GM21526 (cell line): Measurements from ENCODE around the gene FOXL3.
"Not testable (repeated sequence)": the region's sequence is repeated elsewhere in the genome, so short reads cannot be mapped to it uniquely, and the experiment has no call there.

Source experiments
- ATAC-seq: cut with Tn5 transposase; IDR thresholded peaks from one replicate; pipeline ENCODE4 v1.9.1; 2021; ENCODE audit warnings: moderate library complexity; ENCODE audit not compliant: unreplicated experiment, low FRiP score

FOXL3 gene

DNA sequence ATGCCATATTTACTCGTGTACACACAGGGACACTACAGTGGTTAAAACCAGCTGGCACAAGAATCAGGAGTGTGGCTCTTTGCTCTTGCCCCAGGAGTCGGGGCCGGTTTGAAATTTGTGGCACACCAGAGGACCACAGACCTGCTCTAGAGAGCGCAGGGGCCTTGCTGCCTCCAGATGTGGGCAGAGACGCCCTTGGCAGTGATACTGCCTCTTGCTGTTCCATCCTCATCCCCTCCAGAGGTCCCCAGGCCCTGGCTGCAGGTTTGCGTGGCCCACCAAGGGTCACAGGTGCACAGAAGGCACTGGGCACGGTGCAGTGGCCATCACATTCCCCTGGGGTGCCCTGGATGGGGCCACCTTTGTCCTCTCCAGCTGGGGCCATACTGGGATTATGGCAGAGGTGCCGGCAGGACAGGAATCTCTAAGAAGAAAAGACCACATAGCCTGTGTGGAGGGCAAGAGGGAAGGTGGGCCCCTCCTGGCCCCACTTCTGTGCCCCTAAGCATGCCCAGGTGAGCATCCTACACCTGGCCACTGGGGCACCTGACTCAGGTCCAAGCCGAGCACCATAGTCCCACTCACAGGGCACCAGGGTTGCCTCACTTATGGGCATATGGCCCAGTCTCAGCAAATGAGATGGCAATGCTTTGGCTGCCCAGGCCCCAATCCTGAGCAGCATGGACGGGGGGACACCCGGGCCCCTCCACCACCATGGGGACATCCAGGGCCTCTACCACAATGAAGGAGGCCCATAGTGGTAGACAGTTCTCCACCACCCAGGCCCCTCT is 45.6 kb downstream of the FOXL3 start:
- no peak for ATAC-seq

DNA sequence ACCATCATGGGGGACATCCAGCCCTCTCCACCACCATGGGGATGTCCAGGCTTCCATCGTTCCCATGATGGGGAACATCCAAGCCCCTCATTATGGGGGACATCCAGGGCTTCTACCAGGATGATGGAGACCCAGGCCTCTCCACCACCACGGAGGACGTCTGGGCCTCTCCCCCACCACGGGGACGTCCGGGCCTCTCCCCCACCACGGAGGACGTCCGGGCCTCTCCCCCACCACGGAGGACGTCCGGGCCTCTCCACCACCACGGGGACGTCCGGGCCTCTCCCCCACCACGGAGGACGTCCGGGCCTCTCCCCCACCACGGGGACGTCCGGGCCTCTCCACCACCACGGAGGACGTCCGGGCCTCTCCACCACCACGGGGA is 46.2 kb downstream of the FOXL3 start:
- not testable (repeated sequence) for ATAC-seq

DNA sequence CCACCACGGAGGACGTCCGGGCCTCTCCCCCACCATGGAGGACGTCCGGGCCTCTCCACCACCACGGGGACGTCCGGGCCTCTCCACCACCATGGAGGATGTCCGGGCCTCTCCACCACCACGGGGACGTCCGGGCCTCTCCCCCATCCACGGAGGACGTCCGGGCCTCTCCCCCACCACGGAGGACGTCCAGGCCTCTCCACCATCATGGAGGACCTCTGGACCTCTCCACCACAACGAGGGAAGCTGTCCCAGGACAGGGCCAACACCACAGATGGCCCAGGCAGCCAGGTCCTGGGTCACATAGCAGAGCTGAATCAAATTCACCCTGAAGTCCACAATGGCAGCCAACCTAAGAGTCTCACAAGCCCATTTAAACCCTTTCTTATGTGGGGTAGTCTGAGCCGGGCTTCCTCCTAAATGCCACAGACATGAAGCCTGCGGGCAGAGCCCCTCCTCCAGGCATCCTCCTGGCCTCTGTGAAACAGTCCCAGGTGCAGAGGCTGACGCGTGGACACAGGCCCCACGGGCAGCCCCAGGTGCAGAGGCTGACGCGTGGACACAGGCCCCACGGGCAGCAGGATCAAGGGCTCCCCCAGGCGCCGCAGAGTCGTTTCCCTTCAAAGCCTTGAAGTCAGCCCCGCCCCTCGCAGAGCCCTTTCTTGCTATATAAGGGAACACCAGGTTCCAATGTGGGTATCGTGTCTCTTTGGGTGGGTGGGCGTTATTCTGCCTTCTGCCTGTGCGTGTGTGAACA is 47.0 kb downstream of the FOXL3 start:
- no peak for ATAC-seq

DNA sequence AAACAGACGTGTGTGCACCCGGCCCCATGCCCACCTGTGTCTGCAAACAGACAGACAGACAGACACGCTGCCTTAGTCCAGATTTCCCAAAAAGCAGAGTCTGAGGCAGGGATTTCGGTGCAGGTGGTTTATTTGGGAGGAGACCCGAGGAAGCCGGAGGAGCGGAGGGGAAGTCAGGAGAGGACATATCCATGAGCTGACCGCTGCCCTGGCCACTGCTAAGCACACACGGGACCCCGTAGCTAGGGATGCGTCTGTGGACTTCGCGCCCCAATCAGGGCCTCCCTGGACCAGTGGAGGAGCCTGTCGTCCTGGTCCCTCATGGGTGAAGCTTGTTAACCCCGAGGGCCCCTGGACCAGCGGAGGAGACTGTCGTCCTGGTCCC is 47.6 kb downstream of the FOXL3 start:
- ATAC-seq, result no peak

DNA sequence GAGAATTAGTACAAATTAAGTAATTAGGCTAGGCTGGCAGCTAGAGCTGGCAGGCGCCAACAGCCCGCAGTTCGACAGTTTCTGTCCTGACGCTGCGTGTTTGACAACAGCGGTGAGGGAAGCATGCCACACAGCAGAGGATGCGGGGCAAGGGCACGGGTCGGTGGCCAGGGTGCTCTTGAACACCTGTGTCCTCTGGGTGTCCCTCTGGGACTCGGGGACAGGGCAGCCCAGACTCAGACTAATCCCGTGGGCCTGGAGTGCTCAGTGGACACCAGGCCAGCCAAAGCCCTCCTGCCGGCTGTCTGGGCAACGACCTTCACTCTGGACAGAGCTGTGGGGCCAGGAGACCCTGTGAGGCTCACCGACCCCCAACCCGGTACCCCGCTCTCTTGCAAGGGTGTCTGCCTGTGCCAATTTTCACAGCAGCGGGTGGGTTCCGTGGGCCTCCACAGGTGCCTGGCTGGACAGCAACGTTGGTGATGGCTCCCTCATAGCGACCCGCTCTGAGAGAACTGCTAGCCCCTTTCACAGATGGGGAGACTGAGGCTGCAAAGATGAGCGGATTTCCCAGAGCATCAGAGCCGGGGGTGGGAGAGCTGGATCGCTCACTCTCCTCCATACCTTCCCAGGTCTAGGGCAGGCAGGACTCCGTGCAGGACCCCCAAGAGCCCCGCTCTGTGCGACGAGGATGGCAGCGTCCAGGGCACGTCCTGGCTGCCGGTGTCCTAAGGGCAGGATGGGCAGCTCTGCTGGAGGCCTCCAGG is 48.5 kb downstream of the FOXL3 start:
- no peak for ATAC-seq

DNA sequence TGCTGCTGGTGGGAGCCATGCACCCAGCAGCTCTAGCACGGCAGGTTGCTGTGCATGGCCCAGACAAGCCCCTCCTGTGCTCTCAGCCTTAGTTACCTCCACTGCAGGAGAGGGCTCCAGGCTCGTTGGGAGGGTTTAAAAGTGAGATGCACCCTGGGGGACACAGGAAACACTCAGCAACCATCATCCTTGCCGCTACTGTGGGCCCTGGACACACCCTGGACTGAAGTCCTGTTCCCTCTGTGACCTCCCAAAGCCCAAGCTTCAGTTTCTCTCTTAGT is 49.0 kb downstream of the FOXL3 start:
- no peak for ATAC-seq

DNA sequence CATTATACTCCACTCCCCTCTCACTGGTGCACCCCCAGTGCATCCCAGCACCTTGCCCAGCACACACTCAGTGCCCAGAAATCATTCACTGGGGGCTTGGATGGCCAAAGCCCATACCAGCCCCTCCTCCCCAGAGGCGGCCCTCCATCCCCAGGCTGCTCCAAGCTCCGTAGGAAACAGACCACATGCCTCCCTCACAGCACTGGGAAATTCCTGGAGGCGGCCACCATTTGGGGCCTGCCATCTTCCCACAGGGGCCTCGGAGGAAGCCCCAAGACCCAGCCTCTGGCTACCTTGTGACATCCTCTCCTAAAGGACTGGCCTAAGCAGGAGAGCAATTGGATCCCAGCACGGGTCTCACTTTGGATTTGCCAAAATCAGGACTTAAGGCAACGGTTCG is 49.7 kb downstream of the FOXL3 start:
- ATAC-seq, result no peak

DNA sequence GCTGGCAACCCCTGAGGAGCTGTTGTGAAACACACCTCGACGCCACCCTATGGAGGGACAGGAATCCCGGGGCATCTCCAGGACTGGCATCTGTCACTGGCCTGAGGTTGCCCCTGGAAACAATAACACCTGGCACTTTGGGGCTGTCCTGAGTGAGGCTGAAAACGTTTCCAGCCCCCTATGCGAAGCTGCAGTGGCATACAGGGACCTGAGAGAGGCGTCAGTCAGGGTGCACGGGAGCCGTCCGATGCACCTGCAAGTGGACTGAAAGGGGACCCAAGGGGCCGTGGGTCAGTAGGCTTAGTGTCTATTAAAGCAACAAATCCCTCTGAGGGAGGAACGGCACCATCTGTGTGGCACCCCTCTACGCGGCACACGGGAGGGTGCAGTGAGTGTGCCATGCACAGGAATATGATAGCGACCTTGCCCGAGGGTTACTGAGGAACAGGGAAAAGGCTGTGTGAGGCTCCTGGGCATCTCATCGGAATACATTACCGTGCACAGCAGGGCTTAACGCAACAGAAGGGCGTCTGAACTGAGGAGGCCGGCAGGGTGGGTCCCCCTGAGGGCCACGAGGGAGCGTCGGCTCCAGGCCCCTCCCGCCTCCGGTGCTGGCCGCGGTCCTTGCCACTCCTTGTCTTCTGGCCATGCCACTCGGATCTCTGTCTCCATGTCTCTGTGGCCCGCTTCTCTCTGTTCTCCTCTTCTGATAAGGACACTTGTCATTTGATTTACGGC is 50.4 kb downstream of the FOXL3 start:
- no peak for ATAC-seq
